SKM-1 treated with dmso at 0.1 percent for 144 hours (cell line): Measurements from ENCODE around the gene CNPPD1.

Source experiments
- DNase-seq: peaks from one replicate; lab custom pipeline; 2025; ENCODE audit not compliant: unreplicated experiment; lab: John Stamatoyannopoulos, UW

CNPPD1 gene

DNA sequence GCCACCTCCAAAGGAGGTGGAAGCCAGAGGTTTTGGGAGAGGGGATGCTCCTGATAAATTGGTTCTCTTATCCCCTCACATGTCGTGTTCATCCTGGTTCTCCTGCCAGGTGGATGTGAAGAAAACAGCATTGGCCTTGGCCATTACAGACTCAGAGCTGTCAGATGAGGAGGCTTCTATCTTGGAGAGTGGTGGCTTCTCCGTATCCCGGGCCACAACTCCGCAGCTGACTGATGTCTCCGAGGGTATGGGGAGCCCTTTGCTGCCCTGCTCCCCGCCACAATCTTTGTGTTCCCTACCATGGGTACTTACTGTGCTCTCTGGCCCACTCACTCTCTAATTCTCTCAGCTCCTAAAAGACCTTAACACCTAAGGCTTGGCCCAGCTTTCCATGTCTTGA lies 4.8 kb upstream of the CNPPD1 start:
- DNase-seq: no peak

DNA sequence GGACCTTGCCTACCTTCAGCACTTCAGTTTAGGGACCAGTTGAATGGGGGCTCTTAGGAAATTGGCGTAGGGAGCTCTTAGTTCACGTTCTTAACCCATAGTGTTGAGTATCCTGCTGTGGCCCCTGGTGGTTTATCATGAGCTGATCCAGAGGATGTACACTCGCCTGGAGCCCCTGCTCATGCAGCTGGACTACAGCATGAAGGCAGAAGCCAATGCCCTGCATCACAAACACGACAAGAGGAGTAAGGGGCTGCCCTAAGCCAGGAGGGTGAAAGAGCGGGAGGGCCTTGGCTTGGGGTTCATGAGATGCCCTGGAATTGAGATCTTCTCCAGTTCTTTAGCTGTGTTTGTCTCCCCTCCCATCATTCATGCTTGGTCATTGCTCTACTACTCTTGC lies 4.2 kb upstream of the CNPPD1 start:
- DNase-seq: no peak

DNA sequence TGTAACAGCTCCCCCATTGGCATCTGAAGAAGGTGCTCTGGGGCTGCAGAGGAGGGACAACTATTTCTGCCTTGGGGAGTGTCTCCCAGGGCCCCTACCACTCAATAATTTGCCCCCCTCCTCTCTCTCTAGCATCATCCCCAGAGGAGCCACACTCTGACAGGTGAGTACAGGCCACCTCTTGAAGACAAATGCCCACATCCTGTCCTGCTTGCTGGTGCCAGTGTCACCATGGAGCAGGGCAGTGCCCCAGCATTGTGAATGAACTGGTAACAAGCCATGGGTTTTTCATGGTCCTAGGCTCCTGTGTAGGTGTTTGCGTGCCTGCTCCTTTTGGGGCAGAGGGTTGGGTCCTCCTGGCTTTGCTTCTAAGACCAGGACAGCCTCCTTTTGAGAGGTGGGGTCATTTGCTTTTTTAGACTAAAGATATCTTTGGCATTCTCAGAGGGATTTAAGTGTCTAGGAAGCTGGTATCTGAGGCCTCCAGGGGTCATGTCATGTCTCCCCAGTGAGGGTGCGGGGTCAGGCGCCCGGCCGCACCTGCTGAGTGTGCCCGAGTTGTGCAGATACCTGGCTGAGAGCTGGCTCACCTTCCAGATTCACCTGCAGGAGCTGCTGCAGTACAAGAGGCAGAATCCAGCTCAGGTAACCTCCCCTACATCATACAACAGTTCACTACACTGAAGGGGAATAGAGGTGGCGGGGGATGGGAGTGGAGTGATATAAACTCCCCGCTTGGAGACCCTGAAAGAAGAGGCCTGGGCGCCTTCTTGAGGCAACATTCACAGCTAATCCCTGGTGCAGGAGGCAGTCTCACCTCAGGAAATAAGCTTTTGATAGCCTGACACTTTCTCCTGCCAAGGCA lies 3.1 kb upstream of the CNPPD1 start:
- DNase-seq: no peak

DNA sequence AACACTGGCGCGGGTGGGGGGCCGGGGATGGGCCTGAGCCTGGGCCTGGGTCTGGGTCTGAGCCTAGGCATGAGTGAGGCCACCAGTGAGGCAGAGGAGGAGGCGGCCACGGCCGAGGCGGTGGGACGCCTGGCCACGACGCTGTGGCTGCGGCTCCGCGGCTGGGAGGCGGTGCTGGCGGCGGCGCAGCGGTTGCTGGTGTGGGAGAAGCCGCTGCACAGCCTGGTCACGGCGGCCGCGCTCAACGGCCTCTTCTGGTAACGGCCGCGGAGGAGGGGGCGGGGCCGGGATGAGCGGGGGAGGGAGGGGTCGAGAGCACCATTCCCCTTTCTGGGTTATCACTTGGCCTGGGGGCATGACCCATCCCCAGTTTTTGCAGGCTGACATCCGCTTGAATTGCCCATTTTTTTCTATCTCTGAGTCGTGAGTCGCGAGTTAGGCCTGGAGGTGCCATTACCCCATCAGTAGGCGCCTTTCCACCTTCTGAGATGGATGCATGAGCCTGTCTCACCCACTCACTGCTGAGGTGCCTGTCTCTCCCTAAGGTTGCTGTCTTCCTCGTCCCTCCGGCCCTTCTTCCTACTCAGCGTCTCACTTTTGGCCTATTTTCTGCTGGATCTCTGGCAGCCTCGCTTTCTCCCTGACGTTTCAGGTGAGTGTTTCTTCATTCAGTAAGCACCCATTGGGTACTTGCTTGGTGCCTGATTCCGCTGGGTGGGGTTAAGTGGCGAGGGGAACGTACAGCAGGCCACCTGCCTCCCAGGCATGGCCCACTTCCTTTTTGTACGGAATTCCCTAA lies 1.9 kb upstream of the CNPPD1 start:
- no peak for DNase-seq

DNA sequence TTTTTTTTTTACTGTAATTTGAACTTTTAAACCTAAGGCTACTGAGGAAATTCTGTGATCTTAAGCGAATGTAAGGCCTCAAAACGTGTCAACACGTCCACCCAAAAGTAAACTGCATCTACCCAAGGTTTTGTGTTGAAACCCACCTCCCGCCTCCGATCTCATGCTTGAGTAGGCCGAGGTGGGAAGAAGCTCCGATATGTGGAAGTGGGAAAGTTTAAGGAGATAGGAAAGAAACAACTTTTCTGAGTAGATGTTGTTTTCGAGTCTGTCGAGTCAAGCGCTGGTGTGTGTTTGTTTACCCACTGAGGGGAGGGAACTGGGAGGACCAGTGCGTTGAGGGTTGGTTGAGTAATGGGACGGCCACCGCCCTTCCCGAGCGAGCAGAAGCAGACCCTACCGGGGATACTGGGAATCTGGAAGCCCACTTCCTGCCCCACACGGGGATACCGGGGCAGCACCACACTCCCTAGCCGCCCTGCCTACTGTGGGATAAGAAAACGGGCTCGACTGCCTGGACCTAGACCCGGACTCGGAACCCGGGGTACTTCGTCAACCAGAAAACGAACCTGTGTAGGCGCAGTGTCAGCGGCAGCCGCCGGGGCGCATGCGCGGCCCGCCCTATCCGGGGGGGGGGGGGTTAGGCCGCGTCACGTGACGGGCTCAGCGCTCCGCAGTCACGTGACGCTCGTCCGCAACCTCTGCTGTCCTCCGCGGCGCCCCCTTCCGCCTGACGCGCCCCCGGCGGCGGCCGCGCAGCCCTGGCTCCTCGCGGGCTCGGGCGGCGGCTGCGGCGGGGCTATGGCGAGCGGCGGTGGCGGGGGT lies 1.0 kb upstream of the CNPPD1 start, which contains the start of gene RETREG2:
Gene RETREG2 (plus strand): TSS at position 724 of the 825 bp plus-strand sequence. CDS start 78 bp downstream, at position 802.
- DNase-seq: peak; percentile 77

DNA sequence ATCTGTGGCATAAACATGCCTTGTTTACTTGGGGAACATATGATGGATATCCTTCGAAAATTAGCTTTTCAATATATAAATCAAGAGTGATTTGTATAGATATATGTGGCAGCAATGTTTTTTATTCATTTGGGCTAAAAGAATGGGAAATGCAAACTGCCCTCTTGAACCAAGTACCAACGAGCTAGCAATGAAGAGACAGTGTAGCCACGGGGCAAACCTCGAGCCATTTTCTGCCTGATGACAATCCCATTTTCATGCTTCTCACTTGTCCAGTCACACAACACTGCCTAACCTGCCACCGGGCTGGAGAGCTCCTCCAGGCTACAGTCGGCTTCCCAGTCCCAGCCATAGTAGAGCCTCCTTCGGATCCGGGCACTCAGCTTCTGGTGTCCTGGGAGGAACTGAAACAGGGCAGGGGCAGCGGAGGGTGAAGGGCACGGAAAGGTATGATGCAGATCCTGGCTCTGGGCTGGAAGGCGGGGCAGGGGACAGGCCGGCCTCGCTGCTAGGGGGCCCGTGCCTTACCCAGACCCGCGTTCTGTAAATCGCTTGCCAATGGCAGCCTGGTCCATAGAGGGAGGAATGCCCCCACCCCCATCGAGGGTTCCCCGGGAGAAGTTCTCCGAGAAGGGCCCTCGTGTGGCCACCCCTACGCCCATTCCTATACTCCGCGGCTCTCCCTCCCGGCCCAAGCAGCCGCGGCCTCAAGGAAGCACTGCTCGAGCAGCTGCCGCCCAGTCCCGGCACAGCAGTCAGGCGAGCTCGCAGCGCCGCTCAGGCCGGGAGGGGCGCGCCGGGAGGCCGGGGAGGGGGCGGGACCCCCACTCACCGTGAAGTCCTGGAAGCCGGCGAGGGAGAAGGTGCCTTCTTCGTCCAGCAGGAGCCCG lies 552 bp downstream of the CNPPD1 start:
- DNase-seq: no peak

DNA sequence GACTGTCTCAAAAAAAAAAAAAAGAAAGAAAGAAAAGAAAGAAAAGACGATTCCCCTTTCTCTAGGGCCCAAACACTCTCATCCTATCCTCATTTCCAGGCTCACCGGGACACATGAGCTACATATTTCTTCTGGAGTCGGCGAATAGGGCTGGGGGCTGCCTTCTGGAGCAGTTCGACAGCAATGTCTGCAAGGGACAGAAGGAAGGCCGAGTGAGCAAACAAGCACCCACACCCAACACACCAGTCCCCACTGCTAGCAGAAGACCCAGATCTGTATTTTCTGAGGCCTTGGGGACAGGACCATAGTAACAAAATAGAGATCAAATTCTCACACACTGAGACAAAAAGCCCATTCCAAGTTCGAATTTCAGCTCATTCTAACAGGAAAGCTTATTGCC lies 1.2 kb downstream of the CNPPD1 start:
- DNase-seq: no peak

DNA sequence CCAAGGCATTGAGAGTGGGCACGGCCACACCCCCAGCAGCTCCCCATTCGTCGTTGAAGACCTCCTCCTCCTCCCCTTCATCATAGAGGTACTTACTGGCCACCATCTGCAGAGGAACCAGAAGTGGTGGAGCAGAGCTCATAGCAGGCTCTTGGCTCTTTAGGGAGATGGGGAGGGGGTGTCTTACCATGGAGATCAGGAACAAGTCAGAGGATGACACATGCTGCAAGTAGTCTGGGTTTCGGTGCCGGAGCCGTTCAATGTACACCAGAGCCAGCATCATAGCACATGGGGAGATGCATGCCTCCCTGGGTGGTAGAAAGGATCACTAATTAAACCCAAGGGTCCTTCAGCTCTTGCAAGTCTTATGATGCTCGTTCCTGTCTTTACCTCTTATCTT lies 1.9 kb downstream of the CNPPD1 start:
- no peak for DNase-seq

DNA sequence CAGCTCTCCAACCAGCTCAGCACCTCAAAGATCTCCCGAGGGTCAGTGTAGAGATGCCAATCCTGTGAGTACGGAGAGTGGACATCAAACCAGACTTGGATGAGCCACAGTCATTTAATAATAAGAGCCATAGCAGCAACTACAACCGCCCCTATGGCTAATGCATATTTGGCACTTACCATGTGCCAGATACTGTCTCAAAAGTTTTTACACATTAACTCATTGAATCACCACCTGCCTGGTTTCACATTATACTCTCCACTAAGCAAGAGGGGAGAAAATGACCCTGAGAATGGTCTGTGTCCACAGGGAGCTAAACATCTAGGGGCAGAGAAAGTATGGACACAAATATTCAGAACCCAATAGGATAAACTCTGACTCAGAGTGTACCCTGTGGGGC lies 2.6 kb downstream of the CNPPD1 start:
- no peak for DNase-seq

DNA sequence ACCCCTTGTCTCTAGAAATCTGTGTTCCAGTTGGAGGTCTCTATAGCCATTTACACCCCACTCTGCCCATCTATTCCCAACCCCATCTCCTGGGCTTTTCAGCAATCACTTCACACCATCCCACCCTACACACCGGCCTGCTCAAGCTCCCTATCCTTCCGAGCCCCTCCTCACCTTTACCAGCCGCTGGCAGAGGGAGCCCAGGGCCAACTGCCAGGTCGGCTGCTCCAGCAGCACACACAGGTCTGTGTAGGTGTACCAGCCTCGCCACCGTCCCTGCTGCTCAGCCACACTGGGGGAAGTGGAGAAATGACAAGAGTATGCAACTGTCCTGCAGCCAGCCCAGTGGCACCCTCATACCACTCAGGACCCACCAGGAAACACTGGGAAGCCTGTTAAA lies 3.5 kb downstream of the CNPPD1 start:
- DNase-seq: no peak

DNA sequence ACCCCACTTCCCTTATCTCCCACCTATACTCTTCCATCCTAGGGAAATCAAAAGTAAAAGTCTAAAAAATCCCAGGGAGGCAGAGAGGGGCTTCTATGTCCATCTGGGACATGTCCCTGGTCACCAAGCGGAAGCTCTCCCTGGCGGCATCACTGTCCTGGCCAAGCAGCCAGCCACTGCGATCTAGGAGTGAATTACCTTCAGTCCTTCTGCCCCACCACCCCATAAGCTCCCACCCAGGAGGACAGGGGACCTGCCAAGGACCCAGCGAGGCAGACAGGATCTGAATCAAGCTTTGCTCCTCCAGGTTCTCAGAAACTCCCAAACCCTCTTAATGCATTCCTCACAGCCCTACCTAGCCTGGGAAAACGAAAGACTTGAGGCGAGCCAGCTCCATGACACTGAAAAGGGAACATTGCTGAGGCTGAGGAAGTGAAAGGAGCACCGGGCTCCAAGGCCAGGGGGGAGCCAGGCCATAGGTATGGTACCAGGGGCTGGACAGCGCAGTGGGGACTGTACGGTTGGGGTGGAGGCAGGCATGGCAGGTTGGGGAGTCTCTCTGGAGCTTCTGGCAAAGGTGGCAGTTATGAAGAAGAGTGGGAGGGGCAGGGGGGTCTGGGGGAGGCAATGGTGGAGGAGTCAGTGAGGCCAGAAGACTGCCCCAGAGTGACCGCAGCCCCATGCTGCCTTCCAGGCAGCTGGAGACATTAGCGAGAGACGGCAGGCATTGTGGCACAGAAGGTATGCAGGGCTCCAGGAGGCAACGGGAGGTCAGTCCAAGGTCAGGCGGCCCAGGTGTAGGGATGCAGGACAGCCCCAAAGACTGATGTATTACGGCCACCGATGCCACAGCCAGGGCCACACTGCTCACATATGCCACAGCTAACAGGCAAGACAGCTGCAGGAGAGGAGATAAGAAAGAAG lies 4.2 kb downstream of the CNPPD1 start:
- no peak for DNase-seq

DNA sequence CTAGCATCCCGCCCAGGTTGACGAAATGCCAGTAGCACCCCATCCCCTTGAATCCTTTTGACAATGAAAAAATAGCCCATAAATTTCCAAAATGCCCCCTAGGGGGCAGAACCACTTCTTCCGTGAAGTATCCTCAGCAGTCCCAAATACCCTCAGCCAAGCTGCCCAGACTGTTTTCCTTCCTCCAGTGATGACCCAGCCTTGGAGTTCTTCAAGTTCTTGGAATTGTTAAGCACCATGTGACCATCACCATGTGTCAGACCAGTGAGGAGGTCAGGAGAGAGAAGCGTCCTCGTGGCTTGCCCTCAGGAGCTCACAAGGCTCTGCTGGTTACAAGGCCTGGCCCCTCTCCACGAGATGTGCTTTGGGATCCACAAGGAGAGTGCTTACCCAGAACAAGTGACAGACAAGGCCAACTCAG lies 5.5 kb downstream of the CNPPD1 start:
- peak; percentile 29 for DNase-seq

DNA sequence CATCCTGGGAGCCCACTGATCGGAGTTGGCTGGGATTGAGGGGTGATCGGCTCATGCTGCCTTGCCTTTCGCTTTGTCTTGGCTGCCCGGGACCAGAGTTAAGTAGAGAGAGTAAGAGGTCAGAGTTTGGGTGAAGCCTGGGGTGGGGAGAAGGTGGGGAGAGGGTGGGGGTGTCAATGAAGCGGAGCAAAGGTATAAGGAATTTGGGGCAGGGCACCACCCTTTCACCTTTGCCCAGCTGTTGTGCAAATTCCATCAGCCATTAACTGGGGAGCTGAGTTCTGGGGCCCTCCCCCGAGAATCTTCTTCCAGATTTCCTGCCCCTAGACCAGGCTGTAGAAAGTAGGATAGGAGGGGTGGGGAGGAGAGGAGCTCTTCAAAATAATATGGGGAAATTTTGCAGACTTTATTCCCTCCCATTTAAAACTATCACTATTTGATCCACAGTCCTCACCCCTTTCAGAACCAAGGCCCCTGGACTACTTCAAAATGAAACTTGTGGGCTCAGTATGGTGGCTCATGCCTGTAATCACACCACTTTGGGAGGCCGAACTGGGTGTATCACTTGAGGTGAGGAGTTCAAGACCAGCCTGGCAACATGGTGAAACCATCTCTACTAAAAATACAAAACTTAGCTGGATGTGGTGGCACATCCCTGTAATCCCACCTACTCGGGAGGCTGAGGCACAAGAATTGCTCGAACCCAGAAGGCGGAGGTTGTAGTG lies 6.6 kb downstream of the CNPPD1 start, which contains the start of gene SLC23A3:
Gene SLC23A3 (minus strand): TSS at position 100 of the 725 bp plus-strand sequence. CDS start 45 bp downstream, at position 55.
- DNase-seq: no peak

DNA sequence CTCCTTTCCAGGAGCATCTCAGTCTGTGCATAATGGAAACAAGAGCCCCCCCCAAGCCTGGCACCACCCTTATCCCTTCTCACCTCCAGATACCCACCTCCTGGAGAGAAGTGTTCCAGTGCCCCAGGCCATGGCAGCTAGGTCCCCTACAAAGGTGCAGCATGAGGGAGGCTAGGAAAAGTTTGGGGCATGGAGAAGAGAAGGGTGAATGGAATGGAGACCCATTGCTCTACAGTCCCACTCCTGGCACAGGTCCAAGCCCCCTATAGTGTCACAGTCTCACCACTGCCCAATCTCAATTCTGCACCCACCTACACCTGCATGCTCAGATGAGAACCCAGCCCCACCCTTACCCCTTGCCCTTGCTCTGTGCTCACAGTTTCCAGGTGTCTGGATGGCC lies 7.8 kb downstream of the CNPPD1 start:
- DNase-seq: no peak

DNA sequence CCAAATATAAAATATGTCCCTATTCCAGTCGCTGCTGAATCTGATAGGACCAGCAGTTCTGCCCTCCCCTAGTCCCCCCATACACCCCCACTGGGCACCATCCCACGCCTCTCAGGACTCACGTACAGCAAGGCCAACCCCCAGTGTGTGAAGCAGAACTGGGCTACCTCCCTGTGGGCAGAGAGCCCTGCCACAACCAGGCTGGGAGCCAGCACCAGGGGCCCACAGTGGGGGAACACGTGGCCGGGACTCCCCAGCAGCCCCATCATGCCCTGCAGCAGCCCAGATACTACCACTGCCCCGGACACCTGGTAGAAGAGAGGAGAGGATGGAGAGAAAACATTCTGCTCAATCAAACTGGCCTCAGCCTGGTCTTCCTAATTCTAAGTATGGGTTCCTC lies 8.2 kb downstream of the CNPPD1 start:
- DNase-seq: no peak

DNA sequence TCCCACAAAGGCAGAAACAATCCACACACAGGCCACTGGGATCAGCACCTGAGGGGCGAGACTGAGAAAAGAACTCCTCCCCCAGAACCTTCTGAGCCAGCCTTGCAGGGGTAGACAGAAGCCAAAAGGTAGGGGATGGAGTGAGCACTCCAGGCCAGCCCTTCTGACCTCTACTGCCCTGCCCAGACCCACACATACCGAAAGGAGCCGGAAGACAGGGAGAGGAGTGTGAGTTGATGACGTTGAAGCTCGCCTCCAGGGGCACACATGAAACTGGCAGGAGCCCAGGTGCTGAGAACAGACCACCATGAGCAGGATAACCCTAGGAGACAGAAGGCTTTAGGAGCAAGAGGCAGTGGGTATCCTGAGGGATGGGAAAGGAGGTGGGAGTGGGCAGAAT lies 8.7 kb downstream of the CNPPD1 start:
- DNase-seq: no peak

DNA sequence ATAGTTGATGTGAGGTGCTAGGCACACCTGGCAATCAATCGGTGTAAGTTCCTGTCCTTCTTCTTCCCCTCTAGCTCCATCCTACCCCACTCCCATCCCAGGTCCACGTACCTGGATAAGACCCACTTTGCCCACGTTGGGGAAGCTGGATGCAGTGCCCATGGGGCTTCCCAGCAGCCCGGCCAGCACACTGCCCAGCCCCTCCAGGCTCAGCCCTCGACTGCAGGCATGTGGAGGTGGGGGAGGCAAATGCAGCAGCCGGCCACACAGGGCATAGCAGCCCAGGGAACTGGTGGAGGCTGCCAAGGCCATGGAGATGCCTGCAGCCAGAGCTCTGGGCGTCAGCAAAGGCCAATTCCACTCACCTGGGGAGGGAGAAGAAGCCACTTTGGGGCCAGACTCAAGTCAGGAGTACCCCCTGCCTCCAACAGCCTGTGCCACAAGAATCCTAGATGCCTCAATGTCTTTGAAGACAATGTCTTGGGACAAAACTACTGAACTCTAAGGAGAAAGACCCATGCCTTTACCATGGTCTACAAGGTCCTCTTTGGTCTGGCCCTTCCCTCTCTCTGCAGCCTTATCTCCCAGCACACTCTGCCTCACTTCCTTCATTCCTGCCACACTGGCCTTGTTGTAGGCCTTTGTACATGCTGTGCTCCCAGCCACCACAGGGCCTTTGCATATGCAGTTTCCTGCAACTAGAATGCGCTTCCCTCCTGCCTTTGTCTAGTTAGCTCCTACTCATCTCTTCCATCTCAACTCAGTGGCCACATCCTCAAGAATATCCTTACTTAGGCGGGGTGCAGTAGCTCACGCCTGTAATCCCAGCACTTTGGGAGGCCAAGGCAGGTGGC lies 11.4 kb downstream of the CNPPD1 start:
- no peak for DNase-seq

DNA sequence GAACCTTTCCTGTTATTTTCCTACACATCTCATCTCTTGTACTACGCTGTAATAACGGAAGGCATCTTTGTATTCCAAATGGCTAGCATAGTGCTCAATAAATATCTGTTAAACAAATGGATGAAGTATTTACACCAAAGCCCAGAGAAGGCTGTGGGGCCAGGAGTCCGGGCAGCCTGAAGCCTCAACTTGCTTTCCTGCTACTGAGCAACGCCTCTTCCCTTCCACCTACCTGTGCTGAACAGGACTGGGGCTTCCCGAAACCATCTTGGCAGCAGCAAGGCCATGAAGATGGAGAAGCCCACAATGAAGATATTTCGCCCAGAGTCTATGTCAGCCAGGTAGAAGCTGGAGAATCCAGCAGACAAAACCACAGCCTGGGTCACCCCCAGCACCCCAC lies 13.6 kb downstream of the CNPPD1 start:
- no peak for DNase-seq
